Measurements from ENCODE around the gene PGAP3. TPM values are rescaled to one million over a fixed set of nuclear protein-coding genes. Genes with fewer than 3 reads are reported as not detected.

The PGAP3 gene
- total RNA-seq, 1 donor = 10.9 TPM

- H3K36me3 ChIP-seq (ENCODE audit: insufficient read depth, low read length) = no peaks in the 10 kb centered on the region
- peaks cover 42% of the 10 kb centered on the region for H3K27me3 ChIP-seq (ENCODE audit: insufficient read depth, low read length)
- peaks cover 13% of the 10 kb centered on the region for H3K4me1 ChIP-seq (ENCODE audit: insufficient read depth, low read length)
- TF ChIP-seq CTCF (IDR thresholded peaks at IDR 0.05; ENCODE audit: extremely low read depth, low read depth, low read length) = no peak
- H2AFZ ChIP-seq (ENCODE audit: low read length) = no peak overlapping the region
- no peak overlapping the region for H3K27ac ChIP-seq (ENCODE audit: low read depth, low read length)
- H3K79me2 ChIP-seq (ENCODE audit: insufficient read depth, low read length) = peaks cover 18% of the 10 kb centered on the region
- no peak overlapping the region for H3K4me2 ChIP-seq (ENCODE audit: insufficient read depth, low read length)
- peaks cover 4% of the 10 kb centered on the region for H4K20me1 ChIP-seq (ENCODE audit: insufficient read depth, low read length)
- no peaks in the 10 kb centered on the region for H3K9me3 ChIP-seq (ENCODE audit: low read depth, low read length)
- no peak for DNase-seq (ENCODE audit: insufficient read length, low spot score, missing footprints)
- H3K4me3 ChIP-seq (ENCODE audit: insufficient read depth, low read length) = no peak overlapping the region
Observed at GRCh38 chr17:39633570-39634183, 54.2 kb downstream of the PGAP3 start.

GRCh38 chr17:39632153-39632941 lies 55.5 kb downstream of the PGAP3 start:
- DNase-seq (ENCODE audit: insufficient read length, low spot score, missing footprints) = no peak
- H3K4me2 ChIP-seq (ENCODE audit: insufficient read depth, low read length) = no peak overlapping the region
- H3K4me3 ChIP-seq (ENCODE audit: insufficient read depth, low read length) = no peak overlapping the region
- no peak overlapping the region for H2AFZ ChIP-seq (ENCODE audit: low read length)
- peaks cover 4% of the 10 kb centered on the region for H3K4me1 ChIP-seq (ENCODE audit: insufficient read depth, low read length)
- TF ChIP-seq CTCF (IDR thresholded peaks at IDR 0.05; ENCODE audit: extremely low read depth, low read depth, low read length) = no peak
- H3K27me3 ChIP-seq (ENCODE audit: insufficient read depth, low read length) = peaks cover 54% of the 10 kb centered on the region
- no peaks in the 10 kb centered on the region for H3K9me3 ChIP-seq (ENCODE audit: low read depth, low read length)
- H3K27ac ChIP-seq (ENCODE audit: low read depth, low read length) = no peak overlapping the region
- no peaks in the 10 kb centered on the region for H4K20me1 ChIP-seq (ENCODE audit: insufficient read depth, low read length)
- no peaks in the 10 kb centered on the region for H3K36me3 ChIP-seq (ENCODE audit: insufficient read depth, low read length)
- peaks cover 4% of the 10 kb centered on the region for H3K79me2 ChIP-seq (ENCODE audit: insufficient read depth, low read length)

GRCh38 chr17:39631403-39631802 lies 56.5 kb downstream of the PGAP3 start:
- Histone ChIP-seq H3K36me3 (ENCODE audit: insufficient read depth, low read length) (no peaks in the 10 kb centered on the region), H2AFZ (ENCODE audit: low read length) (no peak overlapping the region), H3K4me2 (ENCODE audit: insufficient read depth, low read length) (no peak overlapping the region), H3K27ac (ENCODE audit: low read depth, low read length) (no peak overlapping the region), H4K20me1 (ENCODE audit: insufficient read depth, low read length) (no peaks in the 10 kb centered on the region), H3K79me2 (ENCODE audit: insufficient read depth, low read length) (no peaks in the 10 kb centered on the region), H3K27me3 (ENCODE audit: insufficient read depth, low read length) (peaks cover 64% of the 10 kb centered on the region), H3K9me3 (ENCODE audit: low read depth, low read length) (no peaks in the 10 kb centered on the region), H3K4me1 (ENCODE audit: insufficient read depth, low read length) (no peaks in the 10 kb centered on the region), H3K4me3 (ENCODE audit: insufficient read depth, low read length) (no peak overlapping the region)
- no peak for TF ChIP-seq CTCF (IDR thresholded peaks at IDR 0.05; ENCODE audit: extremely low read depth, low read depth, low read length)
- DNase-seq (ENCODE audit: insufficient read length, low spot score, missing footprints) = no peak

GRCh38 chr17:39629898-39630297 lies 58.0 kb downstream of the PGAP3 start:
- no peaks in the 10 kb centered on the region for H4K20me1 ChIP-seq (ENCODE audit: insufficient read depth, low read length)
- TF ChIP-seq CTCF (IDR thresholded peaks at IDR 0.05; ENCODE audit: extremely low read depth, low read depth, low read length) = no peak
- H3K9me3 ChIP-seq (ENCODE audit: low read depth, low read length) = no peaks in the 10 kb centered on the region
- no peak overlapping the region for H3K4me3 ChIP-seq (ENCODE audit: insufficient read depth, low read length)
- no peak overlapping the region for H2AFZ ChIP-seq (ENCODE audit: low read length)
- H3K27me3 ChIP-seq (ENCODE audit: insufficient read depth, low read length) = peaks cover 79% of the 10 kb centered on the region
- no peaks in the 10 kb centered on the region for H3K36me3 ChIP-seq (ENCODE audit: insufficient read depth, low read length)
- DNase-seq (ENCODE audit: insufficient read length, low spot score, missing footprints) = no peak
- no peaks in the 10 kb centered on the region for H3K4me1 ChIP-seq (ENCODE audit: insufficient read depth, low read length)
- no peak overlapping the region for H3K27ac ChIP-seq (ENCODE audit: low read depth, low read length)
- no peaks in the 10 kb centered on the region for H3K79me2 ChIP-seq (ENCODE audit: insufficient read depth, low read length)
- H3K4me2 ChIP-seq (ENCODE audit: insufficient read depth, low read length) = no peak overlapping the region

Data from osteoblast (primary cell).